Measurements from ENCODE around the gene RAB31.
A peak's percentile ranks its signal among the peaks of the same experiment; 100 is the strongest.

Gene RAB31

GRCh38 chr18:9741793-9742523 lies 33.9 kb downstream of the RAB31 start:
- Histone ChIP-seq H3K4me3 (ENCODE audit: low read depth, low read length) (no peak overlapping the region), H3K36me3 (ENCODE audit: control insufficient read depth in 2 of 2, insufficient read depth in 1 of 2, low read length in 2 of 2) (no peaks in the 10 kb centered on the region), H3K27ac (ENCODE audit: extremely low read depth, low read depth, low read length) (peak overlapping the region; percentile 22; the same call in 1 of the 2 replicates), H3K9me3 (ENCODE audit: control insufficient read depth, insufficient read depth, low read depth, low read length) (no peaks in the 10 kb centered on the region; the same call in 1 of the 2 replicates), H3K4me1 (ENCODE audit: control insufficient read depth, insufficient read depth, low read length) (peaks cover 26% of the 10 kb centered on the region)
- POLR2A ChIA-PET: no interaction called here
- TF ChIP-seq ZNF596 (tag by site-specific recombination; IDR thresholded peaks at IDR 0.05) (no peak), ZNF341 (tag by site-specific recombination; IDR thresholded peaks at IDR 0.05; ENCODE audit: low read depth) (peak; percentile 57), ZIC2 (tag by site-specific recombination; IDR thresholded peaks at IDR 0.05) (peak; percentile 67)
- CTCF ChIA-PET: interaction anchor here (0.9 kb wide), 1 partner anchor 130 kb away, joined by 3 read pairs; no protein-coding TSS in a partner anchor

DNA sequence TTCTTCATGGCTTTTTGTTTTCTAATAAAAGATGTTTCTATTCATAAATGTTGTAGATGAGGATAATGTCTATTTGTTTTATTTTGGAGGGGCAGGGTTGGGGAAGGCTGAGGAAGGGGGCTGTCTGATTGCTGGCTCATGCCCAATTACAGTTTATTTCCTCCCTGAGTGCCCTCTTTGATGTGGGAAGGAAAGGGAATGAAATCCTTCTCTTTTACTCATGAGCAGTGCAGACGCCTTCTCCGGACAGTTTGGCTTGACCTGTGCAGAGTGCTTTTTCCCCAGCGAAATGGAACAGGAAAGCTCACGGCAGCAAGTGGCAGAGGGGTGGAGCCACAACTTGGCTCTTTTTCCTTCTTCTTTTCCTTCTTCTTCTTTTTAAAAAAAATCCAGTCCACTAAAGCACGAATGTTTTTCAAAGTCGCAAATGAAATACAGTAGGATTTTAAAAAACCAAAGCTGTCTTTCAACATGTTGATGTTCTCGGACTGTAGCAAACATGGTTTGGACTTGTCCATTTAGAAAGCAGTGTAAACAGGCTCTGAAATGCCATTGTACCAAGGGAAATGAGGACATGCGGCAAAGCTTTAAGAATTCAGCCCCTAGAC lies 34.5 kb downstream of the RAB31 start:
- H3K27ac ChIP-seq (ENCODE audit: extremely low read depth, low read depth, low read length): 0 out of 2 replicates have a peak overlapping the region, but pooled peaks have one; percentile 22
- TF ChIP-seq ZNF2 (tag by site-specific recombination; IDR thresholded peaks at IDR 0.05) (no peak), PRDM10 (tag by site-specific recombination; IDR thresholded peaks at IDR 0.05) (peak; percentile 86)
- POLR2A ChIA-PET: interaction anchor here (1.0 kb wide), 1 partner anchor 36 kb away, joined by 3 read pairs; no protein-coding TSS in a partner anchor
- CTCF ChIA-PET: interaction anchor here (0.9 kb wide), 1 partner anchor 130 kb away, joined by 3 read pairs; no protein-coding TSS in a partner anchor
- H3K4me1 ChIP-seq (ENCODE audit: control insufficient read depth, insufficient read depth, low read length): peaks cover 20% of the 10 kb centered on the region
- no peaks in the 10 kb centered on the region; the same call in 1 of the 2 replicates for H3K9me3 ChIP-seq (ENCODE audit: control insufficient read depth, insufficient read depth, low read depth, low read length)
- no peak overlapping the region for H3K4me3 ChIP-seq (ENCODE audit: low read depth, low read length)
- H3K36me3 ChIP-seq (ENCODE audit: control insufficient read depth in 2 of 2, insufficient read depth in 1 of 2, low read length in 2 of 2): no peaks in the 10 kb centered on the region

DNA sequence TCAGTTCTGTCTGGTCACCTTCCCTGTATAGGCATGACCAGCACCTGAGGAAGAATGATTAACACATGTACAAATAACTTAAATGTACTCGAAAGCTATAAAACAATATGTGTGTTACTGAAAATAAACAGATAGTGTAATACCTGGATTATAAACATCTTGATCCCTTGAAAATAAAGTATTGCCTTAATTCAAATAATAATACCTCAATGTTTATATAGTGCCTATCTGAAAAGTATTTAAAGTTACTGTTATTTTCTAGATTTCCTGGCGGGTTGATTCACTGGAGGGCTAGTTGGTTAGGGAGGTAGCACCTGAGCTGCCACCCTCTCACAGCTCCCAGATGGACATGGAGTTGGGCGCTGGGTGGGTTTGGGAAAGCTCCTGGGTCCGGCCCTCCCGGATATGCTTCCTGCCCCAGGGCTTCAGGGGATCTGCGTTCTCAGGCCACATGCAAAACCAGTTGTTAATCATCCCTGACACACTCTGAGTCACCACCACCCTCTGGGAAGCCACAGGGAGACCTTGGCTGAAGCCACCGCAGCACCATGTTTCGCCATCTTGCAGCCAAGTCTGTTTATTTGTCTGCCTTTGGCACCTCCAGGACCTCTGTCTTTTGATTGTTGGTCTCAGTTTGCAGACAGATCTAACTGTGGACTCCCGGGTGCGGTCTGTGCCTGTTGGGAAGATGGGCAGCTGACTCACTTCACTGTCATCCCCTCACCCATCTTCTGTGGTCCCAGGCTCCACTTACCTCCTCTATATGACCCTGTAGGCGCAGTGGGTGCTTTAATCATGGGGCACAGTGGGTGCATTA lies 35.3 kb downstream of the RAB31 start:
- Histone ChIP-seq H3K9me3 (ENCODE audit: control insufficient read depth, insufficient read depth, low read depth, low read length) (no peaks in the 10 kb centered on the region; the same call in 1 of the 2 replicates), H3K27ac (ENCODE audit: extremely low read depth, low read depth, low read length) (no peak overlapping the region; the same call in 1 of the 2 replicates), H3K4me3 (ENCODE audit: low read depth, low read length) (no peak overlapping the region), H3K4me1 (ENCODE audit: control insufficient read depth, insufficient read depth, low read length) (peaks cover 17% of the 10 kb centered on the region), H3K36me3 (ENCODE audit: control insufficient read depth in 2 of 2, insufficient read depth in 1 of 2, low read length in 2 of 2) (no peaks in the 10 kb centered on the region)
- ChIA-PET POLR2A (interaction anchor here (1.0 kb wide), 1 partner anchor 36 kb away, joined by 3 read pairs; no protein-coding TSS in a partner anchor), CTCF (interaction anchor here (0.9 kb wide), 1 partner anchor 131 kb away, joined by 3 read pairs; no protein-coding TSS in a partner anchor)
- TF ChIP-seq OVOL3 (tag by site-specific recombination; IDR thresholded peaks at IDR 0.05) (no peak), RBAK (tag by site-specific recombination; IDR thresholded peaks at IDR 0.05) (no peak), ZNF530 (tag by site-specific recombination; IDR thresholded peaks at IDR 0.05; ENCODE audit: low read depth) (no peak), ZSCAN23 (tag by site-specific recombination; IDR thresholded peaks at IDR 0.05) (no peak), SP2 (tag by site-specific recombination; IDR thresholded peaks at IDR 0.05) (0 out of 2 replicates have a peak, but pooled peaks have one; percentile 19), ZIC2 (tag by site-specific recombination; IDR thresholded peaks at IDR 0.05) (peak; percentile 99), SP7 (tag by site-specific recombination; IDR thresholded peaks at IDR 0.05) (peak; percentile 66), ZNF660 (tag by site-specific recombination; IDR thresholded peaks at IDR 0.05) (0 out of 2 replicates have a peak, but pooled peaks have one; percentile 11), ZNF558 (tag by site-specific recombination; IDR thresholded peaks at IDR 0.05) (0 out of 2 replicates have a peak, but pooled peaks have one; percentile 14), ZNF423 (tag by site-specific recombination; IDR thresholded peaks at IDR 0.05) (peak; percentile 60; the same call in 1 of the 2 replicates), GLIS1 (tag by site-specific recombination; IDR thresholded peaks at IDR 0.05) (peak; percentile 81), SETDB1 (IDR thresholded peaks at IDR 0.05; ENCODE audit: insufficient read length, low read length) (no peak), FEZF1 (tag by site-specific recombination; IDR thresholded peaks at IDR 0.05) (peak; percentile 95), ZNF629 (tag by site-specific recombination; IDR thresholded peaks at IDR 0.05) (peak; percentile 40; the same call in 1 of the 2 replicates), ZNF777 (tag by site-specific recombination; IDR thresholded peaks at IDR 0.05; ENCODE audit: borderline replicate concordance) (no peak), ZFP37 (tag by site-specific recombination; IDR thresholded peaks at IDR 0.05) (peak; percentile 47; the same call in 1 of the 2 replicates), SP3 (tag by site-specific recombination; IDR thresholded peaks at IDR 0.05) (no peak), ZNF501 (tag by site-specific recombination; IDR thresholded peaks at IDR 0.05) (no peak), MEIS1 (CRISPR knock-in tag; IDR thresholded peaks at IDR 0.05; ENCODE audit: borderline replicate concordance) (peak; percentile 86; the same call in 1 of the 2 replicates)
- TF ChIP-seq, protein P1, sequence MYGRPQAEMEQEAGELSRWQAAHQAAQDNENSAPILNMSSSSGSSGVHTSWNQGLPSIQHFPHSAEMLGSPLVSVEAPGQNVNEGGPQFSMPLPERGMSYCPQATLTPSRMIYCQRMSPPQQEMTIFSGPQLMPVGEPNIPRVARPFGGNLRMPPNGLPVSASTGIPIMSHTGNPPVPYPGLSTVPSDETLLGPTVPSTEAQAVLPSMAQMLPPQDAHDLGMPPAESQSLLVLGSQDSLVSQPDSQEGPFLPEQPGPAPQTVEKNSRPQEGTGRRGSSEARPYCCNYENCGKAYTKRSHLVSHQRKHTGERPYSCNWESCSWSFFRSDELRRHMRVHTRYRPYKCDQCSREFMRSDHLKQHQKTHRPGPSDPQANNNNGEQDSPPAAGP (tag by site-specific recombination; IDR thresholded peaks at IDR 0.05): peak; percentile 45; the same call in 1 of the 2 replicates
